Psoas muscle (tissue), 8 donors: ENCODE measurements around the gene TOR4A. TPM values are rescaled to one million over a fixed set of nuclear protein-coding genes. Genes with fewer than 3 reads are reported as not detected.
"Not testable (repeated sequence)": the region's sequence is repeated elsewhere in the genome, so short reads cannot be mapped to it uniquely, and the experiment has no call there.

Experiments
- ATAC-seq, 4 donors: fragments of 200-7000 bp; cut with Tn5 transposase; one replicate each; pipeline ENCODE4 v1.9.1; 2020; ENCODE audit warnings: moderate library complexity in 3 of 4, mild to moderate bottlenecking in 2 of 4
- DNase-seq, 2 donors: peaks; one replicate each; pipeline ENCODE4 v3.0.0-alpha.2; 2020
- H3K27ac ChIP-seq: fragments of 200-600 bp; one replicate; pipeline ENCODE4 v1.8.0; 2022
- H3K27me3 ChIP-seq, 3 donors: fragments of 200-600 bp in 1 of 3; one replicate each; pipeline versions ENCODE4 v1.6.1 to v1.8.0; 2013 to 2022; ENCODE audit warnings: low read length in 2 of 3, mild to moderate bottlenecking in 2 of 3, moderate library complexity in 1 of 3; ENCODE audit not compliant: insufficient read depth in 3 of 3
- H3K36me3 ChIP-seq, 2 donors: fragments of 200-600 bp in 1 of 2; one replicate each; pipeline versions ENCODE4 v1.6.1 to v1.8.0; 2013 to 2022; ENCODE audit warnings: low read depth in 1 of 2, mild to moderate bottlenecking in 1 of 2, moderate library complexity in 1 of 2; ENCODE audit not compliant: insufficient read depth in 1 of 2
- H3K4me1 ChIP-seq: fragments of 200-600 bp; one replicate; pipeline ENCODE4 v1.8.0; 2022
- H3K4me3 ChIP-seq: fragments of 200-600 bp; one replicate; pipeline ENCODE4 v1.8.0; 2022; ENCODE audit warnings: mild to moderate bottlenecking
- H3K9me3 ChIP-seq: fragments of 200-600 bp; one replicate; pipeline ENCODE4 v1.8.0; 2022
- CTCF ChIP-seq: fragments of 200-600 bp; IDR thresholded peaks from one replicate; pipeline ENCODE4 v1.8.0; 2022; ENCODE audit warnings: antibody characterized with exemption
- WGBS, 3 donors: extraction: QIAGEN DNeasy Blood & Tissue Kit; methylation state at CpG; one replicate each; pipeline versions ENCODE4 v1.1.6 to v1.1.7; 2013; 5-methylcytosine and 5-hydroxymethylcytosine counted together
- intact Hi-C, 2 donors: fragments of 100-400 bp; cut with DNase I; formaldehyde crosslinking; loops; one replicate each; pipeline versions ENCODE4 v1.11.0 to v1.14.2; 2022
- polyA plus RNA-seq, 3 donors: library from polyadenylated mRNA; stranded (reverse); fragments of 200-250 nt; gene quantifications; one replicate each; pipeline ENCODE4 v1.2.3, GENCODE V29; 2013
- total RNA-seq, 4 donors: library from RNA; stranded (reverse); fragmentation: NEBNext Ultra II Directional in 2 of 4; extraction: Animal tissue kit (Norgen Biotek cat#: 25700) in 2 of 4; gene quantifications; one replicate each; pipeline versions ENCODE4 v1.2.1 to v1.2.4, GENCODE V29; 2021 to 2023
- donor health status: healthy with polysubstance abuse.
- donor health status: DM: no; HTN: no; CAD: no; lungs with moderate emphysema.
- donor health status: Bipolar disorder and iron deficiency.
- donor health status: healthy.
- donor health status: DM: yes; HTN: yes; CAD: no.
- donor health status: DM: no; HTN: no; CAD: no.
- donor health status: DM: no; HTN: no; CAD: no.
- donor health status: DM: yes; HTN: yes; CAD: no.

Gene TOR4A
- total and polyA plus RNA-seq, 7 donors, result 0.77 to 2.3 (median 2.1) TPM

- WGBS, 3 donors, result 94 to 98% (median 95%) methylated on average over 32 to 37 of the region's 37 CpGs
- Histone ChIP-seq H3K36me3 (no peaks in the 10 kb centered on the region), H3K9me3 (no peaks in the 10 kb centered on the region), H3K4me1 (peaks cover 6% of the 10 kb centered on the region), H3K4me3 (no peak overlapping the region), H3K27ac (no peak overlapping the region), H3K27me3 (no peaks in the 10 kb centered on the region)
- TF ChIP-seq CTCF, result no peak
- ATAC-seq (no peak), DNase-seq (no peak)
- intact Hi-C loops, result no loop called here
These were observed 46.2 kb downstream of the TOR4A start for GRCh38 chr9:137323531-137324331.

- ATAC-seq, result no peak
- intact Hi-C loops, result no loop called here
- WGBS, 3 donors, result 82 to 85% (median 82%) methylated on average over 10 of the region's 10 CpGs
These were observed 47.6 kb downstream of the TOR4A start for GRCh38 chr9:137325124-137325523.

GRCh38 chr9:137325799-137326198 is 48.3 kb downstream of the TOR4A start:
- WGBS, 3 donors, result 94% methylated on average over 12 of the region's 12 CpGs
- TF ChIP-seq CTCF, result no peak
- H3K27me3 ChIP-seq, result no peaks in the 10 kb centered on the region
- H3K36me3 ChIP-seq, result no peaks in the 10 kb centered on the region
- intact Hi-C loops, result no loop called here
- no peak overlapping the region for H3K27ac ChIP-seq
- ATAC-seq (no peak), DNase-seq (no peak)
- no peaks in the 10 kb centered on the region for H3K9me3 ChIP-seq
- H3K4me1 ChIP-seq, result no peaks in the 10 kb centered on the region
- no peak overlapping the region for H3K4me3 ChIP-seq

More at GRCh38 chr9:137325124-137325523, 47.6 kb downstream of the TOR4A start:
- TF ChIP-seq CTCF, result no peak
- no peaks in the 10 kb centered on the region for H3K36me3 ChIP-seq
- no peaks in the 10 kb centered on the region for H3K4me1 ChIP-seq
- H3K27ac ChIP-seq, result no peak overlapping the region
- DNase-seq, result no peak
- H3K4me3 ChIP-seq, result no peak overlapping the region
- H3K9me3 ChIP-seq, result no peaks in the 10 kb centered on the region
- H3K27me3 ChIP-seq, result no peaks in the 10 kb centered on the region

- Histone ChIP-seq H3K36me3 (no peaks in the 10 kb centered on the region), H3K27me3 (no peaks in the 10 kb centered on the region), H3K27ac (no peak overlapping the region), H3K4me3 (no peak overlapping the region), H3K4me1 (no peaks in the 10 kb centered on the region), H3K9me3 (no peaks in the 10 kb centered on the region)
- TF ChIP-seq CTCF, result no peak
- no peak for ATAC-seq
- DNase-seq, result no peak
- intact Hi-C loops, result no loop called here
- 89 to 91% (median 89%) methylated on average over 19 of the region's 19 CpGs for WGBS, 3 donors
These were observed 49.0 kb downstream of the TOR4A start for GRCh38 chr9:137326445-137327065.

GRCh38 chr9:137327641-137328550 is 50.4 kb downstream of the TOR4A start:
- H3K4me3 ChIP-seq, H3K27me3 ChIP-seq, H3K27ac ChIP-seq, ATAC-seq, intact Hi-C loops, DNase-seq, H3K9me3 ChIP-seq, H3K36me3 ChIP-seq, H3K4me1 ChIP-seq: not testable (repeated sequence)
- 78 to 81% (median 79%) methylated on average over 8 of the region's 8 CpGs for WGBS, 3 donors

- H3K36me3 ChIP-seq, H3K27ac ChIP-seq, H3K4me3 ChIP-seq, H3K27me3 ChIP-seq, intact Hi-C loops, H3K9me3 ChIP-seq, DNase-seq, ATAC-seq, H3K4me1 ChIP-seq: not testable (repeated sequence)
- 36 to 67% (median 63%) methylated on average over 6 to 24 of the region's 26 CpGs for WGBS, 3 donors
These were observed 52.1 kb downstream of the TOR4A start for GRCh38 chr9:137329590-137329989.
